Panc1 (cell line): ENCODE data around the gene CNRIP1. TPM values are rescaled to one million over a fixed set of nuclear protein-coding genes. Genes with fewer than 3 reads are reported as not detected.

ENCODE experiments used
- ATAC-seq: fragments of 200-7000 bp; cut with Tn5 transposase; 2 replicates; pipeline ENCODE4 v1.9.1; 2020; ENCODE audit warnings: mild to moderate bottlenecking, moderate library complexity
- BruUV-seq: library from RNA; stranded (reverse); fragments of 400-500 nt; replicated peaks from 2 replicates; lab custom pipeline; 2021; lab: Mats Ljungman, UMichigan
- CTCF ChIA-PET: fragments of 300-600 bp; sonication (Branson Sonifier 250); formaldehyde crosslinking; loops from one replicate; lab custom pipeline; 2022; ENCODE audit warnings: antibody characterized with exemption; lab: Charles Lee
- POLR2A ChIA-PET: fragments of 300-600 bp; sonication (Branson Sonifier 250); formaldehyde crosslinking; loops from one replicate; lab custom pipeline; 2022; ENCODE audit warnings: antibody characterized with exemption; lab: Charles Lee
- DNase-seq: peaks from one replicate; pipeline ENCODE4 v3.0.0-alpha.2; 2010; ENCODE audit warnings: low read depth, low spot score
- H3K27ac ChIP-seq: 2 replicates; pipeline ENCODE4 v1.5.1; 2011; ENCODE audit warnings: mild to moderate bottlenecking, low read length, inconsistent platforms
- H3K27me3 ChIP-seq: fragments of 200-500 bp; sonication (Bioruptor generic); 2 replicates; pipeline ENCODE4 v1.6.0; 2014; ENCODE audit warnings: low read length, inconsistent platforms; ENCODE audit not compliant: control insufficient read depth, insufficient read depth
- H3K36me3 ChIP-seq: fragments of 200-500 bp; sonication (Bioruptor generic); 2 replicates; pipeline ENCODE4 v1.5.1; 2014; ENCODE audit warnings: inconsistent platforms, mild to moderate bottlenecking, low read length, moderate library complexity; ENCODE audit not compliant: control insufficient read depth, insufficient read depth
- H3K4me1 ChIP-seq: 2 replicates; pipeline ENCODE4 v1.5.1; 2011; ENCODE audit warnings: inconsistent platforms, mild to moderate bottlenecking, low read length, moderate library complexity; ENCODE audit not compliant: control insufficient read depth, insufficient read depth
- H3K4me3 ChIP-seq, 2 experiments: 2 replicates each; pipeline ENCODE4 v1.5.1; 2011 to 2012; ENCODE audit warnings: low read depth in 2 of 2, low read length in 2 of 2, mild to moderate bottlenecking in 2 of 2, inconsistent platforms in 1 of 2, moderate library complexity in 1 of 2
- H3K9me3 ChIP-seq: fragments of 200-500 bp; sonication (Bioruptor generic); 2 replicates; pipeline ENCODE4 v1.5.1; 2014; ENCODE audit warnings: low read depth, mild to moderate bottlenecking, inconsistent platforms, low read length, moderate library complexity; ENCODE audit not compliant: control insufficient read depth, insufficient read depth
- CTCF ChIP-seq: fragments of 450-650 bp; IDR thresholded peaks from 2 replicates; pipeline ENCODE4 v1.5.1; 2017; ENCODE audit warnings: mild to moderate bottlenecking
- POLR2AphosphoS5 ChIP-seq: IDR thresholded peaks from 2 replicates; pipeline ENCODE4 v1.6.1; 2012; ENCODE audit warnings: mild to moderate bottlenecking, low read depth, low read length, moderate library complexity
- SIN3A ChIP-seq: IDR thresholded peaks from 2 replicates; pipeline ENCODE4 v1.6.1; 2012; ENCODE audit warnings: low read depth, mild to moderate bottlenecking, low read length, moderate library complexity, borderline replicate concordance; ENCODE audit not compliant: insufficient read depth
- TCF7L2 ChIP-seq: IDR thresholded peaks from 2 replicates; pipeline ENCODE4 v1.6.1; 2011; ENCODE audit warnings: mild to moderate bottlenecking, low read depth, low read length, inconsistent platforms
- in situ Hi-C: cut with HindIII; loops from 2 replicates; pipeline ENCODE4 v1.10.0; 2016; ENCODE audit warnings: low sequenced_read_pairs, low pct_unique_long_range_greater_than_20kb
- intact Hi-C: fragments of 100-400 bp; cut with micrococcal nuclease; formaldehyde crosslinking; loops from one replicate; pipeline ENCODE4 v1.10.0; 2022; ENCODE audit not compliant: unreplicated experiment
- total RNA-seq: library from RNA; stranded (reverse); gene quantifications from one replicate; pipeline ENCODE4 v1.2.1, GENCODE V29; 2021; ENCODE audit not compliant: unreplicated experiment
- TF ChIP-seq, protein P1 (sequence below), 2 experiments: IDR thresholded peaks; 2 replicates each; pipeline ENCODE4 v1.6.1; 2011 to 2012; ENCODE audit warnings: low read depth in 2 of 2, control low read depth in 1 of 2, low read length in 1 of 2, mild to moderate bottlenecking in 1 of 2, moderate library complexity in 1 of 2; ENCODE audit not compliant: insufficient read depth in 1 of 2

Gene CNRIP1
- total RNA-seq, 1 experiment from 2014 or later = not detected

GRCh38 chr2:68282811-68283418, 36.8 kb downstream of the CNRIP1 start:
- in situ Hi-C loops (no loop called here), intact Hi-C loops (no loop called here)
- POLR2A ChIA-PET = no interaction called here
- Histone ChIP-seq H3K4me1 (no peaks in the 10 kb centered on the region), H3K4me3 (no peak overlapping the region), H3K27me3 (peaks cover 8% of the 10 kb centered on the region; the same call in 1 of the 2 replicates), H3K27ac (no peak overlapping the region), H3K9me3 (no peaks in the 10 kb centered on the region), H3K36me3 (no peaks in the 10 kb centered on the region)
- no peak for TF ChIP-seq TCF7L2
- TF ChIP-seq CTCF = peak; percentile 79; the same call in 1 of the 2 replicates
- CTCF ChIA-PET = interaction anchor here (0.5 to 1.5 kb wide), 4 partner anchors 9 to 234 kb away, joined by 3 to 8 read pairs (median 4); no protein-coding TSS in a partner anchor
- ATAC-seq = no peak
- DNase-seq = peak; percentile 24
- no TSS peak for BruUV-seq

- Histone ChIP-seq H3K4me1 (no peaks in the 10 kb centered on the region), H3K36me3 (no peaks in the 10 kb centered on the region), H3K9me3 (no peaks in the 10 kb centered on the region), H3K27me3 (peaks cover 6% of the 10 kb centered on the region; the same call in 1 of the 2 replicates), H3K27ac (no peak overlapping the region), H3K4me3 (no peak overlapping the region)
- no peak for DNase-seq
- no peak for ATAC-seq
- no TSS peak for BruUV-seq
- in situ Hi-C loops (no loop called here), intact Hi-C loops (no loop called here)
- POLR2A ChIA-PET = no interaction called here
- CTCF ChIA-PET = no interaction called here
- TF ChIP-seq CTCF (no peak), SIN3A (no peak), TCF7L2 (no peak), POLR2AphosphoS5 (no peak)
- TF ChIP-seq, protein P1, sequence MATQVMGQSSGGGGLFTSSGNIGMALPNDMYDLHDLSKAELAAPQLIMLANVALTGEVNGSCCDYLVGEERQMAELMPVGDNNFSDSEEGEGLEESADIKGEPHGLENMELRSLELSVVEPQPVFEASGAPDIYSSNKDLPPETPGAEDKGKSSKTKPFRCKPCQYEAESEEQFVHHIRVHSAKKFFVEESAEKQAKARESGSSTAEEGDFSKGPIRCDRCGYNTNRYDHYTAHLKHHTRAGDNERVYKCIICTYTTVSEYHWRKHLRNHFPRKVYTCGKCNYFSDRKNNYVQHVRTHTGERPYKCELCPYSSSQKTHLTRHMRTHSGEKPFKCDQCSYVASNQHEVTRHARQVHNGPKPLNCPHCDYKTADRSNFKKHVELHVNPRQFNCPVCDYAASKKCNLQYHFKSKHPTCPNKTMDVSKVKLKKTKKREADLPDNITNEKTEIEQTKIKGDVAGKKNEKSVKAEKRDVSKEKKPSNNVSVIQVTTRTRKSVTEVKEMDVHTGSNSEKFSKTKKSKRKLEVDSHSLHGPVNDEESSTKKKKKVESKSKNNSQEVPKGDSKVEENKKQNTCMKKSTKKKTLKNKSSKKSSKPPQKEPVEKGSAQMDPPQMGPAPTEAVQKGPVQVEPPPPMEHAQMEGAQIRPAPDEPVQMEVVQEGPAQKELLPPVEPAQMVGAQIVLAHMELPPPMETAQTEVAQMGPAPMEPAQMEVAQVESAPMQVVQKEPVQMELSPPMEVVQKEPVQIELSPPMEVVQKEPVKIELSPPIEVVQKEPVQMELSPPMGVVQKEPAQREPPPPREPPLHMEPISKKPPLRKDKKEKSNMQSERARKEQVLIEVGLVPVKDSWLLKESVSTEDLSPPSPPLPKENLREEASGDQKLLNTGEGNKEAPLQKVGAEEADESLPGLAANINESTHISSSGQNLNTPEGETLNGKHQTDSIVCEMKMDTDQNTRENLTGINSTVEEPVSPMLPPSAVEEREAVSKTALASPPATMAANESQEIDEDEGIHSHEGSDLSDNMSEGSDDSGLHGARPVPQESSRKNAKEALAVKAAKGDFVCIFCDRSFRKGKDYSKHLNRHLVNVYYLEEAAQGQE (IDR thresholded peaks at IDR 0.05; ENCODE audit: insufficient read depth in 1 of 2, low read depth in 2 of 2, low read length in 1 of 2) = no peak
Measured at GRCh38 chr2:68280796-68281195, 39.0 kb downstream of the CNRIP1 start.
